ENCODE results near the gene ZNF407.
A peak's percentile ranks its signal among the peaks of the same experiment; 100 is the strongest.

ZNF407 gene

GRCh38 chr18:74803117-74803516, 205.4 kb downstream of the ZNF407 start:
- CTCF ChIA-PET: no interaction called here

GRCh38 chr18:74803769-74804168, 206.1 kb downstream of the ZNF407 start:
- DNase-seq (ENCODE audit: low spot score): no peak
- H3K27ac ChIP-seq: no peak overlapping the region
- ChIA-PET POLR2A (ENCODE audit: low non-redundant PET) (no interaction called here), CTCF (no interaction called here)
- TF ChIP-seq CTCF (conservative IDR thresholded peaks at IDR 0.05; ENCODE audit: low read depth): no peak

More at GRCh38 chr18:74803117-74803516, 205.4 kb downstream of the ZNF407 start:
- no peak for TF ChIP-seq CTCF (conservative IDR thresholded peaks at IDR 0.05; ENCODE audit: low read depth)
- DNase-seq (ENCODE audit: low spot score): no peak
- POLR2A ChIA-PET (ENCODE audit: low non-redundant PET): no interaction called here
- H3K27ac ChIP-seq: no peak overlapping the region

GRCh38 chr18:74804677-74805076, 207.0 kb downstream of the ZNF407 start:
- H3K27ac ChIP-seq: no peak overlapping the region
- POLR2A ChIA-PET (ENCODE audit: low non-redundant PET): no interaction called here
- CTCF ChIA-PET: no interaction called here
- no peak for DNase-seq (ENCODE audit: low spot score)
- no peak for TF ChIP-seq CTCF (conservative IDR thresholded peaks at IDR 0.05; ENCODE audit: low read depth)

GRCh38 chr18:74806073-74806472, 208.4 kb downstream of the ZNF407 start:
- CTCF ChIA-PET: no interaction called here

GRCh38 chr18:74806700-74807416, 209.2 kb downstream of the ZNF407 start:
- H3K27ac ChIP-seq: no peak overlapping the region
- ChIA-PET POLR2A (ENCODE audit: low non-redundant PET) (no interaction called here), CTCF (interaction anchor here (0.5 kb wide), 1 partner anchor 531 kb away, joined by 3 read pairs; no protein-coding TSS in a partner anchor)
- TF ChIP-seq CTCF (conservative IDR thresholded peaks at IDR 0.05; ENCODE audit: low read depth): no peak
- peak; percentile 79 for DNase-seq (ENCODE audit: low spot score)

More at GRCh38 chr18:74806073-74806472, 208.4 kb downstream of the ZNF407 start:
- peak overlapping the region; percentile 68 for H3K27ac ChIP-seq
- TF ChIP-seq CTCF (conservative IDR thresholded peaks at IDR 0.05; ENCODE audit: low read depth): no peak
- POLR2A ChIA-PET (ENCODE audit: low non-redundant PET): no interaction called here
- DNase-seq (ENCODE audit: low spot score): peak; percentile 10

GRCh38 chr18:74817576-74817975, 219.9 kb downstream of the ZNF407 start:
- H3K27ac ChIP-seq: no peak overlapping the region
- ChIA-PET POLR2A (ENCODE audit: low non-redundant PET) (no interaction called here), CTCF (no interaction called here)
- DNase-seq (ENCODE audit: low spot score): no peak
- no peak for TF ChIP-seq CTCF (conservative IDR thresholded peaks at IDR 0.05; ENCODE audit: low read depth)
